A549 (cell line): ENCODE measurements around the gene TFAP2D.

ENCODE experiments used
- BCL3 ChIP-seq: fragments of >200 bp; sonication (Bioruptor Twin); formaldehyde crosslinking; IDR thresholded peaks from 3 replicates; pipeline ENCODE4 v1.6.1; 2016
- CEBPB ChIP-seq, 2 experiments: fragments of >200 bp in 1 of 2; sonication (Bioruptor Twin) in 1 of 2; formaldehyde crosslinking in 1 of 2; IDR thresholded peaks; 2 replicates each; pipeline ENCODE4 v1.6.1; 2012 to 2016
- CHD4 ChIP-seq: fragments of 200-600 bp; sonication (generic); IDR thresholded peaks from 2 replicates; pipeline ENCODE4 v1.6.1; 2016; ENCODE audit warnings: antibody characterized with exemption, mild to moderate bottlenecking, borderline replicate concordance
- CTCF ChIP-seq: fragments of >200 bp; sonication (Bioruptor Twin); formaldehyde crosslinking; IDR thresholded peaks from 3 replicates; pipeline ENCODE4 v1.5.1; 2016
- E2F6 ChIP-seq: IDR thresholded peaks from 2 replicates; pipeline ENCODE4 v1.6.1; 2012; ENCODE audit warnings: low read depth, borderline replicate concordance
- JUN ChIP-seq, 2 experiments: fragments of >200 bp; sonication (Bioruptor Twin); formaldehyde crosslinking; IDR thresholded peaks; 2 replicates in 1 of 2; 3 replicates in 1 of 2; pipeline ENCODE4 v1.6.1; 2016 to 2017
- JUNB ChIP-seq: fragments of >200 bp; sonication (Bioruptor Twin); formaldehyde crosslinking; IDR thresholded peaks from 2 replicates; pipeline ENCODE4 v1.6.1; 2016
- POLR2A ChIP-seq: IDR thresholded peaks from 2 replicates; pipeline ENCODE4 v1.6.1; 2012; ENCODE audit warnings: mild to moderate bottlenecking, low read length
- RCOR1 ChIP-seq: fragments of 150-350 bp; IDR thresholded peaks from 2 replicates; pipeline ENCODE4 v1.6.1; 2014; ENCODE audit warnings: antibody characterized with exemption, low read length, low read depth
- RFX5 ChIP-seq: fragments of 450-650 bp; IDR thresholded peaks from 2 replicates; pipeline ENCODE4 v1.7.1; 2014; ENCODE audit warnings: antibody characterized with exemption, mild to moderate bottlenecking, moderate library complexity

GRCh38 chr6:50792771-50793170 lies 79.4 kb downstream of the TFAP2D start:
- TF ChIP-seq CTCF, result no peak
- TF ChIP-seq JUNB, result no peak
- TF ChIP-seq CEBPB (IDR thresholded peaks at IDR 0.05), result no peak
- TF ChIP-seq JUN (IDR thresholded peaks at IDR 0.05), result no peak
- TF ChIP-seq RFX5, result no peak
- no peak for TF ChIP-seq POLR2A
- TF ChIP-seq CHD4, result no peak
- no peak for TF ChIP-seq BCL3
- no peak for TF ChIP-seq E2F6
- TF ChIP-seq RCOR1, result no peak
